Measurements from ENCODE around the gene DCST1.

DCST1 gene

GRCh38 chr1:155093911-155094621 is 60.4 kb downstream of the DCST1 start:
- peak; percentile 75 for DNase-seq

- no peak for DNase-seq
Measured at GRCh38 chr1:155094622-155094948, 61.0 kb downstream of the DCST1 start.

GRCh38 chr1:155099331-155099730 is 65.7 kb downstream of the DCST1 start:
- DNase-seq: no peak
